DMS153 treated with DMSO at 0.1 percent for 48 hours (cell line): ENCODE measurements around the gene KLHDC4.
"Not testable (repeated sequence)": the region's sequence is repeated elsewhere in the genome, so short reads cannot be mapped to it uniquely, and the experiment has no call there.

Experiments
- DNase-seq: peaks from one replicate; lab custom pipeline; 2025; ENCODE audit not compliant: unreplicated experiment; lab: John Stamatoyannopoulos, UW

Gene KLHDC4

GRCh38 chr16:87685766-87686165 is 80.0 kb downstream of the KLHDC4 start:
- no peak for DNase-seq

GRCh38 chr16:87685405-87685755 is 80.4 kb downstream of the KLHDC4 start:
- DNase-seq, result no peak

GRCh38 chr16:87684711-87685404 is 80.9 kb downstream of the KLHDC4 start:
- DNase-seq, result no peak

- no peak for DNase-seq
Observed at GRCh38 chr16:87684106-87684677, 81.6 kb downstream of the KLHDC4 start.

- DNase-seq, result no peak
Observed at GRCh38 chr16:87682852-87683399, 82.9 kb downstream of the KLHDC4 start.

- DNase-seq, result no peak
Observed at GRCh38 chr16:87681981-87682570, 83.7 kb downstream of the KLHDC4 start.

GRCh38 chr16:87681051-87681602 is 84.7 kb downstream of the KLHDC4 start:
- not testable (repeated sequence) for DNase-seq

- DNase-seq, result no peak
Observed at GRCh38 chr16:87680272-87680644, 85.5 kb downstream of the KLHDC4 start.

GRCh38 chr16:87679593-87680271 is 86.1 kb downstream of the KLHDC4 start:
- no peak for DNase-seq

GRCh38 chr16:87678618-87679017 is 87.2 kb downstream of the KLHDC4 start:
- DNase-seq, result no peak

GRCh38 chr16:87677830-87678229 is 88.0 kb downstream of the KLHDC4 start:
- DNase-seq, result no peak

- no peak for DNase-seq
Observed at GRCh38 chr16:87675111-87675719, 90.6 kb downstream of the KLHDC4 start.

GRCh38 chr16:87674419-87674818 is 91.4 kb downstream of the KLHDC4 start:
- DNase-seq, result no peak

- DNase-seq, result no peak
Observed at GRCh38 chr16:87671715-87672270, 94.0 kb downstream of the KLHDC4 start.

- no peak for DNase-seq
Observed at GRCh38 chr16:87671221-87671620, 94.6 kb downstream of the KLHDC4 start.

GRCh38 chr16:87669672-87670071 is 96.1 kb downstream of the KLHDC4 start:
- no peak for DNase-seq

GRCh38 chr16:87667946-87668345 is 97.8 kb downstream of the KLHDC4 start:
- DNase-seq, result no peak

- no peak for DNase-seq
Observed at GRCh38 chr16:87667443-87667842, 98.3 kb downstream of the KLHDC4 start.

- DNase-seq, result no peak
Observed at GRCh38 chr16:87666919-87667318, 98.9 kb downstream of the KLHDC4 start.

- DNase-seq, result no peak
Observed at GRCh38 chr16:87665193-87665592, 100.6 kb downstream of the KLHDC4 start.

GRCh38 chr16:87664792-87665191 is 101.0 kb downstream of the KLHDC4 start:
- DNase-seq, result no peak
